Stimulated activated CD4-positive, alpha-beta T cell treated with anti-CD3 and anti-CD28 coated beads, Interleukin-4, amount 100 ng/mL, for 1 hour (primary cell): ENCODE results near the gene SLU7.

Experiments used
- DNase-seq: peaks from one replicate; pipeline ENCODE4 v3.0.0-alpha.2; 2020

SLU7 gene

GRCh38 chr5:160399402-160400353, 19.2 kb downstream of the SLU7 start, which contains the start of gene FAM200C:
Gene FAM200C, minus strand, starts transcription at chr5:160400054. Its CDS starts 4,564 bp downstream, at chr5:160395490.
- peak; percentile 66 for DNase-seq

DNA sequence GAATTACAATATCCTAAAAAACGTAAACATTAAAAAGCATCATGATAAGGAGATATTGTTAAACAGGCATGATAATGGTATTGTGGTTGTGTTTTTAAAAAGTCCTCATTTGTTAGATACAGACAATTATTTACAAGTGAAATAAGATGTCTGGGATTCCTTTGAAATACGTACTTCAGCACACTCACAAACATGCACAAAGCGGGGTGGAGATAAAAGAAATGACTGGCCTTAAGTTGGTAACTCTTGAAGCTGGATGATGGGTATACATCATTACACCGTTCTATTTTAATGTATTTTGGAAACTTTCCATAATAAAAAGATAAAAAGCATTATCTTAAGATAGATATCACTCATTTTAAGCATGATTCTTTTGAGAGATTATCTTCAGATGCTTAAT, 20.1 kb downstream of the SLU7 start:
- DNase-seq: no peak

DNA sequence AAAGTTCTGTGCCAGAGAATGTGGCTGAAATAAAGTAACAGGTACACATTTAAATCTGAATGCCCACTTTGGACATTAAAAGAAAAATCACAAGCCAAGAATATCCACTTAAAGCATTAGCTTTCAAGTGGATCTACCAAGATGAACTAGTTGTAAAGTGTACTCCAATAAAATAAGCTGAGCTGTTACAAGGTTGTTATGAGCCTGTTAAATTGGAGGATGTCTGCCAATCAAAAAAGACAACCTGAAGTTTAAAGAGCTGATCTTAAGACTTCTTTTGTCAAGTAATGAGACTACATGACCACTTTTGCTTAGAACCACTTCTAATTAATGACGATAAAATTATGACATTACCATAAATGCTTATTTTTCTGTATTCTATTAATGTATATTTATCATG, 21.4 kb downstream of the SLU7 start:
- DNase-seq: no peak

DNA sequence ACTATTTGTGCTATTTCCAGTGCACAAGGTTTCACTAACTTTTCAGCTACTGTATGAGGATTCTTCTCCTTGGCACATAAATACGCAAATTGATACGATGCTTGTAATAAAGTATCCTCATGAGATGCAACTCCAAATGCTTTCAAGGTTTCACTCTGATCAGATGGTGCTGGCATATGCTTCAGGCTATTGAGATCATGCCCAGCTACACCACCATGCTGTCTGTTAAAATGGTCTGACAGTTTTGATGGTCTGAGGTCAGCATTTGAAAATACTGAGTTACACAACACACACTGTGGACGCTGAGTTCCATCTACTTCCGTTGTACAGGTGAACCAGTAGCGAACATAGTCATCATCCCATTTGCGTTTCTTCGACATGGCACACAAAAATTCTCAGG, 23.8 kb downstream of the SLU7 start:
- DNase-seq: no peak

GRCh38 chr5:160390787-160391696, 27.8 kb downstream of the SLU7 start:
- DNase-seq: no peak

DNA sequence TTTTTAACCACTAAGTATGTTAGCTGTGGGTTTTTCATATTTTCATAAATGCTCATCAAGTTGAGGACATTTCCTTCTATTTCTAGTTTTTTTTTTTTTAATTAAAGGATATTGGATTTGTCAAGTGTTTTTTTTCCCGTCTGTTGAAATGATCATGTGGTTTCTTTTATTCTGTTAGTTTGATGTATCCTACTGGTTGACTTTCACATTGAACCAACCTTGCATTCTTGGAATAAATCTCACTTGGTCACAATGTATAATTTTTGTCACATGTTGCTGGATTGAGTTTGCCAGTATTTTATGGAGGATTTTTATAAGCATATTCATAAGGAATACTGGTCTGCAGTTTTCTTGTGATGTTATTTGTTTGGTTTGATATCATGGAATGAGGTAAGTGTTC, 31.4 kb downstream of the SLU7 start:
- no peak for DNase-seq

- DNase-seq: no peak
These were observed 33.4 kb downstream of the SLU7 start for GRCh38 chr5:160385496-160385895.

DNA sequence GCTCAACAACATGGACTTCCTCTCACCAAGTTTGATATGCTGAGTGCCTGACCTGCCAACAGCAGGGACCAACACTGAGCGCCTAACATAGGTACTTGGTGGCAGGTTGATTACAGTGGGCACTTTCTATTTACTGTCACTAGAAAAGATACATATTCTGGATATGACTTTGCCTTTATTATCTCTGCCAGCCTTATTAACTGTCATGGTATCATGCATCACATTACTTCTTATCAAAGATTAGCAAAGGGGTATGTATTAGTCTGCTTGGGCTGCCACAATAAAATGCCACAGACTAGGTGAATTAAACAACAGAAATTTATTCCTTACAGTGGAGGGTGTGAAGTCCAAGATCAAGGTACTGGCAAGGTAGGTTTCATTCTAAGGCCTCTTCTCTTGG, 34.2 kb downstream of the SLU7 start:
- no peak for DNase-seq

DNA sequence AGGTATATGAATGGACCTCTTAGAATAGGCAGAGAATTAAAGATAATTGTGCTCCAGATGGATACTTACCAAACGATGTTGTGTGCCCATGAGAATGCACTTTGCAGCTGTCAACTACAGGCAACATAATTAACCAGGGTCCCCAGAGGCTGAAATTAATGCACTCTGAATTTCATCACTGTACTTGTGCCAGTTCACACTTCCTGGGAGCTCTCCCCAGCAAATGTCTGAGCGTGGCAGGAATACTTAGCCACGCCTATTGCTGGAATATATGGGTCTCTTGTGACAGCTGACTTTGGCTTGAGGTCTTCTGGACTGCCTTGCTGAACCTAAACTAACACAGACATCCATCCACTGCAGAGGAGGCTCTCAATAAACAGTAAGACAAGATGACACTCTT, 36.5 kb downstream of the SLU7 start:
- no peak for DNase-seq

GRCh38 chr5:160380041-160380440, 38.8 kb downstream of the SLU7 start:
- DNase-seq: no peak

DNA sequence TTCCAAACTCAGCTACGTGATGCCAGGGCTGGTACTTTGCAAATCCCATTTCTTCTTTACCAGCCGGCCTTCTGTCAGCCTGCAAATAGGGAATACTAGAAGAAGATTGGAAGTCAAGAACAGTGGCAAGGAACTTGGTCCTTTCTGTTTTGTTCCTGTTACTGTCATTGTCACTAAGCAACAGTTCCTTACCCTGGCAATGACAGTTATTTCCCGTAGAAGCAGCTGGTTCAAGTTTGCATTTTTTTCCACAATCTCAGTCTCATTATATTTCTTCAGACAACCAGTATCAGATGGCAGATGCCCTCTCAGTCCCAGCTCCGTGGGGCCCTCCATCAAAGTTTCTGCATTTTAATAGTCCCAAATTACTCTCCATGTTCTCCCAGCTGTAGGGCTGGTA, 39.4 kb downstream of the SLU7 start:
- no peak for DNase-seq

GRCh38 chr5:160378330-160378729, 40.6 kb downstream of the SLU7 start:
- no peak for DNase-seq

- no peak for DNase-seq
These were observed 41.2 kb downstream of the SLU7 start for GRCh38 chr5:160377651-160378050.

- no peak for DNase-seq
These were observed 42.5 kb downstream of the SLU7 start for GRCh38 chr5:160376416-160376815.

GRCh38 chr5:160375701-160376100, 43.2 kb downstream of the SLU7 start:
- DNase-seq: no peak

DNA sequence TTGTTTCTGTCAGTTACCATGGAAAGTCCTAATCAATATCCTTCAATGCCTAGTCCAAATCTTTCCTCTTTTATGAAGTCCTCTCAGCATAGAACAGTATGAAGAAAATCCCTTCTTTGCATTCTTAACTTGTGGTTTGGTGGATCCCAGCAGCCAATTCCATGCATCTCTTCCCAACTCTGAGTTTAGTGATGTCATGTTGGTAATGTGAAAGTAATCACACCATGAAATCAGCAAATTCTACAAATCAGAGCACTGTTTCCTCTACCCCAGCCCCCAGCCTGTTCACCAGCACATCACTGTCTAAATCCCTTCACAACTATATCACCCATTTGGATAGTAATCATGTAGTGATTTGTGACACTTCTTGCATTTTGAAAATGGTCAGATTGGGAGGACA, 43.7 kb downstream of the SLU7 start:
- DNase-seq: no peak

DNA sequence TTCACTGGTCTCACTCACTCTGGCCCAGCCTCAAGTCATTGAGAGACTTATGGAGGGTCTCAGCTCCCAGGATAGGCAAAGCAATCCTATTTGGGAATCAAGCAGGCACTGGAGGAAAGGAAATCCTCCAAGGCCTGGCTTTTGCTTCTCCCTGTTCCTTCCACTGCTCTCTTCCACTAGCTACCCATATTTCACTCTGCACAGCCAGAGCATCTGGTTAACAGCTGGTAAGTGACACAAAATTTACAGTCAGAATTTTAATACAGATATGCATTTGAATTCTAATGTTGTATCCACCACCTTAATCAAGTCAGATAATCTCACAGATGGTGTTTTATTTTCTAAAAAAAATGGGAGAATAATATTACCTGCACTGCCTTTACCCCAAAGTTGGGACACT, 47.6 kb downstream of the SLU7 start:
- no peak for DNase-seq

GRCh38 chr5:160370713-160371034, 48.2 kb downstream of the SLU7 start:
- no peak for DNase-seq

DNA sequence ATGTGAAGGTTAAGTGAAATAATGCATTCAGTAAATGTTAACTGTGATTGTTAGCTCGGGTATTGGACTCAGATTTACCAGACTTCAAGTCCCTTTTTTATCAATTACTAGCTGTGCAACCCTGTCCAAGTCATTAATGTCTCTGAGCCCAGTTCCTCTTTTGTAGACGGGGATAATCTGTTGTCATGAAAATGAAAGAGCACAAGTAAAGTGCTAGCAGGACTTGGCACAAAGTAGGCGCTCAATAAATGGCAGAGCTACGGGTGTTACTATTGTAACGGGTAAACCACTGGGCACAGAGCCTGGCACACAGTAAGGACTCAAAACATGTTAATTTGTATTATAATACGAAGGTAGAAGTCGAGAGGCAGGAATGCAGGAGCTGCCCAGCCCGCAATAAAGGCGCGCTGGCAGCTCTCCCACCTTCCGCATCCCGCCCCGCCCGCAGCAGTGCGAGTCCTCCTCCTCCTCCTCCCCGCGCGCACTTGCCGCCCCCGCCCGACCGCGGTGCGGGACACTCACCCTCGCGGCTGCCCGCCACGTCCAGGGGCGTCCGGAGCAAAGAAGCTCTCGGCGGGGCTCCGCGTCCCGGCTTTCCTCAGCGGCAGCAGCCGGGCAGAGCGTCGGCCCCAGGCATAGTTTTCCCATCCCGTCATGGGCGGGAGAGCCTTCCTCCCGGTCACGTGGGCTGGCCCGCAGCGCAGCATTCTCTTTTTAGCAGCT, 48.7 kb downstream of the SLU7 start, which contains the start of gene C1QTNF2:
C1QTNF2 (minus strand) TSS at position 637 of the 723 bp plus-strand sequence. CDS start 15,615 bp downstream, outside the sequence.
- peak; percentile 5 for DNase-seq

DNA sequence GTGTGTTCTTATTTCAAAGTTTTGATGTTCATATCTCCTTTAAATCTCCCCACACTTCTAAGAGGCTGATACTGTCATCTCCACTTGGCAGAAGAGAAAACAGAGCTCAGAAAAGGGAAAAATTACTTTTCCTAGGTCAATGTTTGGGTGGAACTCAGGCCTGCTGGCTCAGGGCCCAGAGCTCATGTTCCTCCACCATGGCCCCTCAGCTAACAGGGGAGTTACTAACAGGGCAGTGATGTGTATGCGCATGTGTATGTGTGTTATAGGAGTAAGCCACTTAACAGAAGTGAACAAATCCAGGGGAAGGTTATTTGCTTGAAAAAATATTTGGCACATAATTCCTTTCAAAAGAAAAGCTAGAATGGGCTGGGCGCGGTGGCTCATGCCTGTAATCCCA, 51.0 kb downstream of the SLU7 start:
- no peak for DNase-seq

GRCh38 chr5:160367261-160367660, 51.6 kb downstream of the SLU7 start:
- DNase-seq: no peak

- DNase-seq: no peak
These were observed 52.7 kb downstream of the SLU7 start for GRCh38 chr5:160366230-160366629.
